DMS79 (cell line): ENCODE measurements around the gene PYROXD2.
"Not testable (repeated sequence)": the region's sequence is repeated elsewhere in the genome, so short reads cannot be mapped to it uniquely, and the experiment has no call there.

Experiments used
- DNase-seq: peaks from one replicate; lab custom pipeline; 2025; lab: John Stamatoyannopoulos, UW

Gene PYROXD2

DNA sequence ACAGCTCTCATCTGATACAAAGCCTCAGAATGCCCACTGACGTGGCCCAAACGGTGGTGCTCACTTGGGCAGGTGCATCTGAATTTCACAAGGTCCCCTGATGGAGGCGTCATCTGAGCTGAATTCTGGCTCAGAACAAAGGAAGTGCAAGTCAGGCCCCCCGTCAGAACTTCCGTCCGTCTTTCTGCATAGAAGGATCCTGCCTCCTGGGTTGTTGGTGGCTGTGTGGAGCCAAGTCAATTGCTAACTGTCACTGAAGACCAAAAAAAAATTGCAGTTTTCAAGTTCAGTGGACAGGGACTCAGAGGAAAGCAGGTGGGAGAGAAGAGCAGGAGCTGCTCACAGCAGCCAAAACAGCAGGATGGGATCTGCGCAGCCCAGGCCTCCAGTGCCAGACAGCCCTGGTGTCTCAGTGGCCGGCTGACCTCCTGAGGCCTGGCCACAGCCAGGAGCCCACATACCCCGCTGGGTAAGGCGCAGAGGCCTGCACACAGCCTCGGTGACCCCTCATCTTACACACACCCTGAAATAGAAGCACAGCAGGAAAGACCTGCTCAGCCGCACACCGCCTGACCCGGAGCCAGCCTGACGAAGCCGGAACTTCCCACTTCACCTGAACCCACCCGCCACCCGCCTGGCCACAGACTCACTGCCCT, 49.4 kb downstream of the PYROXD2 start:
- DNase-seq, result no peak

DNA sequence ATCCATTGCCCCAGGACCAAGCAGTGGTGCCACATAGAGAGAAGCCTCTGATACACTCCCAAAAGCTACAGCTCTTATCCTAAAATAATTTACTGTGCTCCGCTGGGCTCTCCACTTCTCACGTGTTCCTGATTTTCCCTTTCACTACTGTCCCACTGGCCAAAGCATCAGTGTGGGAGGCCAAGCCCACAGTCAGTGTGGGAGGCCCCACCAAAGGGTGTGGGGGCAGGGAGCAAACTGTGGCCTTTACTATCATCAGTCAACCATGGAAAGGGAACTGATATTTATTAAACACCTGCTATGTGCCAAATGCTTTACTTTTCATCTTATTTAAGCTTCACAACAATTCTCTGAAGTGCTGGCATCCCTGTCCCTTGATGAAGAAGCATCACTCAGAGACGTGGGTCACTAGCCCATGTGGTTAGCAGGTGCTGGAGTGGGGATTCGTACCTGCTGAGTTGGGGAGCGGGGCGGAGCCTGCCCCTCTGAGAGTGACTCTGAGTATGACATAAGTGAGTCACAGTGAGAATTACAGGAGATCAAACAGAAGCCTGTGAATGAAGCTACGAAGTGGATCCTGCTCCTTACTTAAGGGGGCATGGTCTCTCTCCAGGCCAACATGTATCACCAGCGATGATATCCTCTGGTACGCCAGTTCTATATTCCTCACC, 50.4 kb downstream of the PYROXD2 start:
- DNase-seq, result no peak

DNA sequence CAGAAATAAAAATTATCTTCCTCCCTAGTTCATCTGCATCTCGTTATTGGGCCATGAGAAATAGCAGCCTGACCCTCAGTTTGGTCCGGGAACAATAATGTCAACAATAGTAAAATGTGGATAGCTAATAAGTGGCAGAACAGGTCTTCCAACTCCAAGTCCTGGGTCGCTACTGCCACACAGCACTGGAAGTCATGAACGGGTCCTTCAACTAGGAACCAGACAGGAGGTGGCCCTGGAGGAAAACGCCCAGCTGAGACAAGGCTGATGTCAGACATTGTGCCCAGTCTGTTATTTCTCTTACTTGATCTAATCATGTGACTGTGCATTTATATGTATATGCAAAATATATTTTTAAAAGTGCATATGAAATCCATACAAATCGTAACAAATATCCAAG, 51.8 kb downstream of the PYROXD2 start:
- DNase-seq, result no peak

DNA sequence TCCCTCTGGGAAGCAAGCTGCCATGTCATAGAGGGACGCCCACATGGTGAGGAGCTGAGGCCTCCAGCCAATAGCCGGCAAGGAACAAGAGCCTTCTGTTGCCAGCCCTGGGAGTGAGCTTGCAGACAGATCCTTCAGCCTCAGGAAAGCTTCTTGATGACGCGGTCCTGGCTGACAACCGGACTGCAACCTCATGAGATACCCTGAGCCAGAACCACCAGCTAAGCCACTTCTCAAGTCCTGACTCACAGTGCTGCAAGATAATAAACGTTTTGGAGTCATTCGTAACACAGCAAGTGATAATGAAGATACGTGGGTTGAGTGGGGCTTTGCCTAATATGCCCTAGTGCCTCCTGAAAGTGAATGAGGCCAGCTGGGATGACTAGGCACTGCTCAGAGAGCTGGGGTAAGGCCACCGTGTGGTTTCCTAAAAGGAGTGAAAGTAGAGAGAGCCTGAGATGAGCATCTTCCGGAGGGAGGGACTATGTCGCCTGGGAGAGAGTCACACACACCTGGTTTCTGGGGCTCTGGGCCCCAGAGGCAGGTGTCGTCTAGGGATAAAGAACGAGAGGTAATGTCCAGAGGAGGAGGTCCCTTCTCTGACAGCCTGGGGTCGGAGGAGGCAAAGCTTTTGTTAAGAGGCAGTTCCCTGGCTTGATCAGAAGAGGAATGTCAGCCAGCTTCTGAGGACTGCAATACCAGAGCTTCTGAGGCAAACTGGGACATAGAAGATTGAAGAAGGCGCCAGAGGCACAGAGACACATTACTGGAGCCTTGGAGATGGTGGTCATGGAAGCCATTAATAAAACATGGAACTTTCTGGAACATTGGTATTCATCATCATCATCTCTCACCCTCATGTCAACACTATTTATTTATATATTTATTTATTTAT, 53.6 kb downstream of the PYROXD2 start:
- DNase-seq, result no peak

DNA sequence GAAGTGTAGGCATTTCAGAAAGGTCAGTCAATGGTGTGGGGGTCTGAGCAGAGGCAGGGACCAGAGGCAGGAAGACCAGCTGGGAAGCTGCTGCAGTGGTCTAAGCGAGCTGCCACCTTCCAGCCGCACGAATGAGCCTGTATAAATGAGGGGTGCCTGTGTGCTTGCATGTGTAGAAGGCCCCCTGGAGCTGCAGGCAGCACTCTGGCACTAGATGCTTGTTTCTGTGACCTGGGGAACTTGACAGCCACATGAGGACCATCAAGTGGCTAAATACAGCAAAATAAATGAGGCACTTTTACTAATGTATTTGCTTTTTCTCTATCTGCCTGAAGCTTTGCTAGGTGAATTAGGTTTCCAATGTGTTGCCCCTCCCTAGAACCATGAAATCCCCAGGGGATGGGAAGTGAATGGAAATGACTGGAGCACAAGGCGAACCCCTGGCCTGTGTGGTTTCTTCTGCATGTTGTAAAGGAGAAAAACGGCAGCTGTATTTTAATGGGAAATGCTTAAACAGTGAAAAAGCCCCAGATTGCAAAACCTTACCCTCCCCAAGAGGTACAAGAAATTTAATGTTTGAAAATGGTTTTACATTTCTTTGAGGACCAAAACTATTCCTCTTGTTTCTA, 57.7 kb downstream of the PYROXD2 start:
- peak; percentile 86 for DNase-seq

DNA sequence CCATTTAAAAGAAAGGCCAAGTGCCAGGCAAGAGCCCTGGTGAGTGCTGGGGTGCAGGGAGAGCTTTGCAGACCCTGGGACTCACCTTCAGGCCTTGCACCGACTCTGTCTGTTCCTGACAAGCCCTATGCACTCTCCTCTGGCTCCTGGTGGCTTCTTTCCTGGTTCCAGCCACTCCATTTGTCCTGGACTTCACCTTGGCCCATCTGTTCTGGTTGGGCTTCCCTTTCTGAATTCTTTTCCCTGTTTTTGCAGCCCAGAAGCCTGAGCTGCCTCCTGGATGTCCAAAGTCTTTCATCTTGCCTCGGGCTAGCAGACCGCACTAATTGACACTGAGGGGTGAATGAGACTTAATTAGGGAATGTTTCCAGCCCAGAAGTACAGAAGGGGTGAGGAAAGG, 60.5 kb downstream of the PYROXD2 start:
- DNase-seq, result no peak

DNA sequence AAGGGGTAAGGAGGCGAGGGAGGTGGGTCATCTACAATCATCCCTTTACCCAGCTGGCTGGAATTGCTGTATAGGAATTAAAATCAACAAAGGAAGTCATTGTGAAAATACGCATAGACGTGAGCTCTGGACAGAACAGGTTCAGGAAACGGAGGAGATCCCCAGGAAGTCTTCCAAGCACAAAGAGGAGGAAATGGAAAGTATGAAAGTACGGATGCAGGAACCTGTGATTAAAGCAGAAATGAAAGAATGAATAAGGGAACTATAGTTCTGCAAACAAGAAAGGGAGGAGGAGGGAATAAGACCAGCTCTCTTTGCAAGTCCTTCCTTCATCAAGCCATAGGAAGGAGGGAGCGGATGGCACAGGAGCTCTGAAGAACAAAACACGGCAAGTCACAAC, 61.8 kb downstream of the PYROXD2 start:
- DNase-seq, result no peak

DNA sequence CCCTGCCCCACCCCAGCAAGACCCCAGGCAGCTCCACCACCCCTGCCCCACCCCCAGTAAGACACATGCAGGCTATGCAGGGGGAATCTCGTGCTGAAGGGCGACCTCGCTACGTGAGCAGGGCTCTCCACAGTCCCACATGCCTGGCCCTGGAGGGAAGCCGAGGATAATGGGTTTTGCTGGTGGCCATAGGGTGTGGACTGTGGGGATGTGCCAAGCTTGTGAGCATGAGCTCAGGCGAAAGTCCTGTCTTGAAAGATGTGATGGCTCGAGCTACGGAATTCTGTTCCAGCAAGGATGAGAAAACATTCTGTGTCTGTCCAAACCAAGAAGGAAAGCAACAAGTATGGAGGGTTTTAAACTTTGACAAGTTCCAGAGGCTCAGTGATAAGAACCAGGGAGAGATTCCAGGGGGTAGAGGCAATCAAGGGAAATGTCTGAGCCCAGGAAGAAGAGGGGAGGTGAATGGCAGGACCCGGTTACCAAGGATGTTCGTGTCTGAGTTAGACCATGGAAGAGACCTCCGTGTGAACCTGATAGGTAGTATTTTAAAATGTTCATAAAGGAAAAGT, 63.1 kb downstream of the PYROXD2 start:
- DNase-seq, result no peak

DNA sequence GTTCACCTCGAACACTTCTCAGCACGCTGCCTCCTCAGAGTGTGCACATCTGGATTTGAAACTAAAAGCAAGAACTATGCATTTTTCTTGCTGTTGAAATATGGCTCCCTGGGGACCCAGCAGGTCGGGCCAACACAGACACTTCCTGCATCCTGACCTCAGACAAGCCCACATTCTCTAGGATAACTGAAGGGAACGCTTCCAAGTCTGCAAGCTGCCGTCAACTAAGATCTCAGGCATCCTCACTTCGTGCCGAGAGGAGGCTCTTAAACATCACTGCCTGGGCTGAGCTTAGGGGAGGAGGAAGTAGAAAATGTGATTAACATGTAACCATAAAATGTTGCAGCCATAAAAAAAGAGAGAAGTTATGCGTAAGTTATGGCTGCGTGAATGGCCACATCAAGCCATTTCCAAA, 65.5 kb downstream of the PYROXD2 start:
- no peak for DNase-seq

DNA sequence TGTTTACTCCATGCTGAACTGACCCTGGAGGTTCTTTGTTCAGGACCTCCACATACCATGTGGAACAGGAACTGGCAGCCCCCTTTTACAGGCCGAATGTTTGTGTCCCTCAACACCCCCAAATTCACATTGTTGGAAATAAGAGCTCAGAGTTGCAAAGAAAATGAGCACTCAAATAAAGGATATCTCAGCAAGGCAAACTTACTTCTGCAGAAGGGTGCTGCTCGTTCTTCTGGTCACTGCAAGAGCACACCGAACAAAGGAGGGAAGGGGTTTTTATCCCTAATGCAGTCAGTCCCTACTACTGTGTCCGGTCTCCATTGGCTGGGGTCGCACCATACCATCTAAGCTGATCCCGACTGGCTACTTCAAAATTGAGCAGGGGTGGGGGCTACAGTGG, 68.1 kb downstream of the PYROXD2 start:
- no peak for DNase-seq

DNA sequence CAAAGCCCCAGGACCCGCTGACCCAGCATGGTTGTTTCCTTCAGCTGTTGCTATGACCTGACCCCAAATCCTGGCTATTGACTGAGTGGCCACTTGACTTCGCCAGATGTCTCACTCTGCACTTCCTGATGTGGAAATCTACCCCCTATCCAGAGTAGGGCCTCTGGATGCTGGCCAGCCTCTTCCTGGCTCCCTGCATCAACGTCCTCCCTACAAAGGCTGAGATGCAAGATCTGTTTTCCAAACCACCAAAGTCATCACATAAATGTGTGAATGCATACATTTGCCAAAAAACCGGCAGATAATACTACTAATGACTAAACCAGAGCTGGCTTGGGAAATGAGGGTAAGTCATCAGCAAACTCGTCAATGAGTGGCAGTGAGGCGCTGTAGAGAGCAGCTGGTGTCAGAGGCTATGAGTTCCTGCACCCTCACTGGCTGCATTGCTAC, 70.4 kb downstream of the PYROXD2 start:
- no peak for DNase-seq

DNA sequence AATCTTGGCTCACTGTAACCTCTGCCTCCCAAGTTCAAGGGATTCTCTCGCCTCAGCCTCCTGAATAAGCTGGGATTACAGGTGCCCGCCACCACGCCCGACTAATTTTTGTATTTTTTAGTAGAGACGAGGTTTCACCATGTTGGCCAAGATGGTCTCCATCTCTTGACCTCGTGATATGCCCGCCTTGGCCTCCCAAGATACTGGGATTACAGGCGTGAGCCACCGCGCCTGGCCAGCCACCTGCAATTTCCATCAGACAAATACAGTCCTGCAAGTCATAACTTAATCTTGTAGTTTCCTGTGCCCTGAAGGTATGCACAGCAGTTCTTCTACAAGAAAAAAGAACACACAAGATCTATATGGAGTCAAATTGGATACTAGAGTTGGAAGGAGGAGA, 73.3 kb downstream of the PYROXD2 start:
- not testable (repeated sequence) for DNase-seq

DNA sequence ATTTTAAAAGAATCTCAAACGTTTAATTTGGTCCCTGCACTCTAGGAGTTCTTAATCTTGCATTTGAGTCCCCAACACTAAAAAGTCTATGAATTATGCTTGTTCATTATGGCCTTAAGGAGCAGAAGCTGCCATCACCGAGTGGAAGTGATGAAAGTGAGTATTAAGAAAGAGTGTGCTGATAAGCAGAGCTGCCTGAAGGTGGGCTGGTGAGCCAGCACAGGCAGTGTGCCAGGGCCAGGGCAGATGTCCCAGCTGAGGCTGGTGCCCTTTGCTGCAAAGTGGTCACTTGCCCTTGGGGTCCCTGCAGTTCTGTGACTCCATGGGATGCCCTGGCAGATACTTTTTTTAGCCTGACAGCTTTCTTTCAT, 74.1 kb downstream of the PYROXD2 start:
- no peak for DNase-seq

DNA sequence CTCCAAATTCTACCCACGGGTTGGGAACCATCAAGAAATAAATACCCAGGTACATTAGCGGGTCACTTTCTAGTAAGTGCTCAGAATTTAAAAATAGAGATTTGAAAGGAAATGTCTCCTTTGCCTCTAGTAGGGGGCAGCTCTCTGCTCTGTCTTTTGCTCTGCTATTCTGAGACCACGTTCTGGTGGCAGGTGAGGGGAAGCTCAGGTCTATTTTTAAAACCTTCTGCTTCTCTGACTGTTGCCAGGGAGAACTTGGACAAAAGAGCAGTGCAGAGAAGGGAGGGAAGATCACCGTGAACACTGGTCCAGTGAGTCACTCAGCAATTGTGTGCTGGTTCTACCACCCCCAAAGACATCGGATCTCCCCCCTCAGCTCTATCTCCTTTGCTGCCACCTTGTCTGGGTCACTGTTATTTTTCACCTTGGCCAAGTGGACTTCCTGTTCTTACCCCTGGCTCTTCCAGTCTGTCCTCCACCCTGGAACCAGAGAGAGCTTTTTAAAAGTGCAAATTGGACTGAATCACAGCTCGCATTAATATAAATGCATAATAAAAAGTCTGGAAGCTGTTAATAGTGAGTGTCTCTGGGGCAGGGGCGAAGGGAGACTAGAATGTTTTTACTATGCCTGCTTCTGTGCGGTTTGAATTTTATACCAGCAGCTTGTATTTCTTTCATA, 74.6 kb downstream of the PYROXD2 start:
- DNase-seq, result no peak

DNA sequence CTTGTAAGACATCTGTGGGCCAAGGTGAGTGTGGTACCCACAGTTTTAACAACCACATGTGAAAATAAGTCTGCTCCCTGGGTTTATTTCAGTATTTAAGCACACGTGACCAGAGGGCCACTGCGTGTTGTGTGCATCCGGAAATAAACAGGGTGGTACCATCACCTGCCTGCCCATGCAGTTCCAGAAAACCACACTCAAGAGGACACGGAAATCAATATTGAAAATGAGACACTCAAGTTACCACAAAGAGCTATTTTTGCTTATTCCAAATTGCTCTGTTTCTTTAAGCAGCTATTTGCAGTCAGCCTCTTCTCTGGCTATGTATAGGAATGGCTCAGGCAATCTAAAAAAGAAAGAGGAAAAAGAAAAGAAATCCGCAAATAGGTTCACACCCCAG, 75.2 kb downstream of the PYROXD2 start:
- no peak for DNase-seq

DNA sequence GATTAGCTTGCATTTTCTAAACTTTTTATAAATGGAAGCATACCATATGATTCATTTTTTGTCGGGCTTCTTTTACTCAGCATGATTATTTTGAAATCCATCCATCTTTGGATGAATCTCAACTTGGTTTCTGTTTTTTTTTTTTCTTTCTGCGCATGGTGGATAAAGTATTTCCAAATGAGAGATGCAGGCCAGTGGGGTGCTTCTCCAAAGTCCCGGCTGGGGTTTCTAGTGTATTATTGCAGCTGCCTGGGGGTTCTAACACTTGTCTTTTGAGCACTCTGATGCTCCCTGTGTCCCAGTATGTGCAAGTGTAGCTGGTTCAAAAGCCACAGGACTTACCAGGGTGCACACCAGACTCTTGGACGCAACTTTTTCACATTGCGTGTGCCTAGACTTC, 76.1 kb downstream of the PYROXD2 start:
- DNase-seq, result no peak

DNA sequence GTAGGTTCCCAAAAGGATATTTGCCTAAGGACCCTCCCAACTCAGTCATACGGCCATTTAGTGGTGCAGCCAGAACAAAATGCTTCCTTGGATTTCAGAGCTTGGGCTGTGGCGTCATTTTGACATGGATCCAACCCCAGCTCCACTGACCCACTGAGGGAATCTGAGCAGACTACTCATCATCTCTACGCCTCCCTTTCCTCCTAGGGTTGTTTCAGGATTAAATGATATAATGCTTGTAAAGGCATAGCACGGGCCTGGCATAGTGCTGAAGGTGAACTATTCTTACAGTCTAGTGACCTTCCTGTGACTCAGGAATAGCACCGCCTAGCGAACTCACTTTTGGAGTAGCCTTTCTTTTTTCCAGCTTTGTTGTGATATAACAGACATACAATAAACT, 76.7 kb downstream of the PYROXD2 start:
- DNase-seq, result no peak

DNA sequence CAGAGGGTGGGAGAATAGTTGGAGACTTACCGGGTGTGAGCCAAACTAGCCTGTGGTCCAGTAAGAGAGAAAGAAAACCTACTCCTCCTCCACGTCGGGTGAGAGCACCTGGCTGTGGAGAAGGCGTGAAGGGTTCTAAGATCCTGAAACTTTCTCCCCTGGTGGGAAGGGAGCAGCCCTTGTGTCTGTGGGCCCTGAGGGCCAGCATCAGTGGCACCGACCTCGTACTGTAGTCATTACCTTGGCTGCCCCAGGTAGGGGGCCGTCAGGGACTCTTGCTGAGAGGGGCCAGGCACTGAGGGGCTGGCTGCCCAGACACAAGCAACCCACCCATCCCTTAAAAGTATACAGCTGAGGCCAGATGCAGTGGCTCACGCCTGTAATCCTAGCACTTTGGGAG, 77.5 kb downstream of the PYROXD2 start:
- DNase-seq, result no peak
